Endothelial cell (in vitro differentiated cells): Measurements from ENCODE around the gene CYB5A. TPM values are rescaled to one million over a fixed set of nuclear protein-coding genes. Genes with fewer than 3 reads are reported as not detected.
A peak's percentile ranks its signal among the peaks of the same experiment; 100 is the strongest.

Experiments
- DNase-seq: peaks from one replicate; pipeline ENCODE4 v3.0.0; 2021; ENCODE audit warnings: low spot score
- H3K27ac Mint-ChIP-seq: one replicate; pipeline ENCODE4 v1.8.0; 2021; ENCODE audit warnings: mixed read lengths, inconsistent platforms; ENCODE audit not compliant: unreplicated experiment
- H3K27me3 Mint-ChIP-seq: one replicate; pipeline ENCODE4 v1.8.0; 2021; ENCODE audit warnings: mild to moderate bottlenecking, moderate library complexity, mixed read lengths, inconsistent platforms; ENCODE audit not compliant: unreplicated experiment
- H3K36me3 Mint-ChIP-seq: one replicate; pipeline ENCODE4 v1.8.0; 2021; ENCODE audit warnings: mild to moderate bottlenecking, low read depth, mixed read lengths, inconsistent platforms; ENCODE audit not compliant: unreplicated experiment
- H3K4me1 Mint-ChIP-seq: one replicate; pipeline ENCODE4 v1.8.0; 2021; ENCODE audit warnings: mild to moderate bottlenecking, mixed read lengths, inconsistent platforms; ENCODE audit not compliant: unreplicated experiment
- H3K4me3 Mint-ChIP-seq: one replicate; pipeline ENCODE4 v1.8.0; 2021; ENCODE audit warnings: mild to moderate bottlenecking, mixed read lengths, inconsistent platforms; ENCODE audit not compliant: unreplicated experiment
- H3K9me3 Mint-ChIP-seq: one replicate; pipeline ENCODE4 v1.8.0; 2021; ENCODE audit warnings: mixed read lengths, inconsistent platforms; ENCODE audit not compliant: unreplicated experiment
- total RNA-seq: library from RNA; stranded (reverse); fragmentation: NEBNext Ultra II Directional; extraction: Animal tissue kit (Norgen Biotek cat#: 25700); gene quantifications from one replicate; pipeline ENCODE4 v1.2.1, GENCODE V29; 2021; ENCODE audit not compliant: unreplicated experiment
- TF ChIP-seq, protein P1 (sequence below): fragments of 200-600 bp; sonication (generic); IDR thresholded peaks from one replicate; pipeline ENCODE4 v1.5.0; 2021; ENCODE audit warnings: antibody characterized with exemption; ENCODE audit not compliant: unreplicated experiment

The CYB5A gene
- total RNA-seq, 1 donor from 2014 or later = 119 TPM

DNA sequence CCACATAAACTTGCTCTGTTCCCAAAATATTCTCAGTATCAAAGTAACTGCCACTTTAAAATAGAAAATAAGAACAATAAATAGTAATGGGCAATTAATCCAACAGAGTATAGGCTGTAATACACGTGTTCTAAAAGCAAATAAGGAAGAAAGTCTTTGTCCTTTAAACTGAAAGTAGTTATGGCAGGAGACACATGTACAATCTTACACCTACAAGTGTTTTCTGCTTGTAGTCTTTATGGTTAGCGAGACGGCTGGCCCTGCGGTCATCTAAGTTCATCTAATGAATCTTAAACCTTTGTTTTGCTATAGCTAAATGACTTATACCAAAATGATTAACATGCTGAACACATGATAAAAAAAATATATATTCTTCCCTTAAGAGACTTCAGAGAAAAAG lies 32.4 kb downstream of the CYB5A start:
- Mint-ChIP-seq H3K27ac (no peak overlapping the region), H3K4me3 (no peak overlapping the region), H3K9me3 (no peaks in the 10 kb centered on the region), H3K27me3 (no peaks in the 10 kb centered on the region), H3K4me1 (peaks cover 32% of the 10 kb centered on the region), H3K36me3 (peaks cover 11% of the 10 kb centered on the region)
- DNase-seq = no peak
- TF ChIP-seq, protein P1, sequence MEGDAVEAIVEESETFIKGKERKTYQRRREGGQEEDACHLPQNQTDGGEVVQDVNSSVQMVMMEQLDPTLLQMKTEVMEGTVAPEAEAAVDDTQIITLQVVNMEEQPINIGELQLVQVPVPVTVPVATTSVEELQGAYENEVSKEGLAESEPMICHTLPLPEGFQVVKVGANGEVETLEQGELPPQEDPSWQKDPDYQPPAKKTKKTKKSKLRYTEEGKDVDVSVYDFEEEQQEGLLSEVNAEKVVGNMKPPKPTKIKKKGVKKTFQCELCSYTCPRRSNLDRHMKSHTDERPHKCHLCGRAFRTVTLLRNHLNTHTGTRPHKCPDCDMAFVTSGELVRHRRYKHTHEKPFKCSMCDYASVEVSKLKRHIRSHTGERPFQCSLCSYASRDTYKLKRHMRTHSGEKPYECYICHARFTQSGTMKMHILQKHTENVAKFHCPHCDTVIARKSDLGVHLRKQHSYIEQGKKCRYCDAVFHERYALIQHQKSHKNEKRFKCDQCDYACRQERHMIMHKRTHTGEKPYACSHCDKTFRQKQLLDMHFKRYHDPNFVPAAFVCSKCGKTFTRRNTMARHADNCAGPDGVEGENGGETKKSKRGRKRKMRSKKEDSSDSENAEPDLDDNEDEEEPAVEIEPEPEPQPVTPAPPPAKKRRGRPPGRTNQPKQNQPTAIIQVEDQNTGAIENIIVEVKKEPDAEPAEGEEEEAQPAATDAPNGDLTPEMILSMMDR = no peak

DNA sequence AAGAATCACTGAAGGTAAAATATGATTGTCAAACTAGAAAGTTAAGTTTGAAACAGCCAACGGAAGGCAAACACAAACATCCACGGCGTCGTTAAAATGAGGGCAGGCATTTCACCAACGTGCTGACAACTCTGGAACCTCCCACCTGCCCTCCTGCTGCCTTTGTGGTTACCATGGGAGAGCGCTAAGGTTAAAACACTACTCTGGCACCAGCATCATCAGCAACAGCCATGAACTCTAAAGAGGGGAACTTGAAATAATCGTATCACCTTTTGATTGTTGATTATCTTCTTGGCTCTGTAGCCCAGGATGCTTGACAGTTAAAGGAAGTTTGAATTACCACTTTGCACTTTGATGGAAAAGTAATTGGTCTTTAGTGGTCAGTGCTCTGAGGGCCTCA lies 34.7 kb downstream of the CYB5A start:
- H3K4me1 Mint-ChIP-seq = peaks cover 47% of the 10 kb centered on the region
- H3K36me3 Mint-ChIP-seq = peaks cover 13% of the 10 kb centered on the region
- H3K27me3 Mint-ChIP-seq = no peaks in the 10 kb centered on the region
- H3K27ac Mint-ChIP-seq = peak overlapping the region; percentile 67
- DNase-seq = no peak
- H3K4me3 Mint-ChIP-seq = peak overlapping the region; percentile 9
- H3K9me3 Mint-ChIP-seq = no peaks in the 10 kb centered on the region
- TF ChIP-seq, protein P1 = no peak

DNA sequence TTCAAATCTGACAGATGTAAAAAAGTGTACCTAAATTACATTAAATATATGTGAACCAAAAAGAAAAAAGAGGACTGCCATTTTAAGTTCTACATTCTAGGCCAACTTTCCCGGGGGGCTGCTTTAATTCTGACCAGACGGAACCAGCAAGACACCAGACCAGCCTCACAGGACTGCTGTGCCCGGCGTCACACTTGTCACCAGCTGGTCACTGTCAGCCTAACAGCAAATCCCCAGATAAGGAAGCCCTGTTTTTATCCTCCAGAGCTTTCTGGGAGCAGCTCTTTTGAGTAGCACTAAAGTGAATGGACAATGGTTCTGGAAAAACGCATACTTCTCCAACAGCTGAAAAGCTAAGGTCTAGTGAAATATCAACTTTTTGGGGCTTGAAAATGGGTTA lies 35.6 kb downstream of the CYB5A start:
- TF ChIP-seq, protein P1 = no peak
- no peak for DNase-seq
- no peaks in the 10 kb centered on the region for H3K9me3 Mint-ChIP-seq
- peaks cover 56% of the 10 kb centered on the region for H3K4me1 Mint-ChIP-seq
- H3K36me3 Mint-ChIP-seq = peaks cover 8% of the 10 kb centered on the region
- no peak overlapping the region for H3K4me3 Mint-ChIP-seq
- no peaks in the 10 kb centered on the region for H3K27me3 Mint-ChIP-seq
- peak overlapping the region; percentile 72 for H3K27ac Mint-ChIP-seq

DNA sequence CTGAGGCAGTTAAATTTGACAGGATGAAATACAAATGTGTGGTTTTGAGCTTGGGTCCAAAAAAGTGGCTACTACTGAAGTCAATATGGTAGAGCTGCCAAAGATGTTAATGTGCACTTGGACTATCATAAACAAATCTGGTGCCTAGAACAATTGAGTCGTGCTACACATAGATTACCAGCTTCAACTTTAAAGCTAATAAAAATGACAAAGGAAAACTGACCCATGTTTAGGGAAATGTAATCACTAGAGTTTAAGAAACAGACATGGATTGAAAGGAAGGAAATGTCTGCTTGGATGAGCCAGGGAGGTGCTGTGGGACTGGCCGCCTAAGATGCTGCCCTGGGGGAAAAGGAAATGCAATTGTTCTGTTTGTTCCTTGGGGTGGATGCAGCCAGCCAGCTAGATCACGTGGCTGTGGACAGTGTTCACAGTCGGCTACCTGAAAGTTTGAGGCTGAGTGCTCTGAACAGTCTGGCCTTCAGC lies 36.6 kb downstream of the CYB5A start:
- Mint-ChIP-seq H3K27me3 (peaks cover 2% of the 10 kb centered on the region), H3K4me3 (no peak overlapping the region), H3K4me1 (peaks cover 59% of the 10 kb centered on the region), H3K27ac (peak overlapping the region; percentile 87), H3K36me3 (peaks cover 9% of the 10 kb centered on the region), H3K9me3 (no peaks in the 10 kb centered on the region)
- TF ChIP-seq, protein P1 = no peak
- DNase-seq = peak; percentile 43

DNA sequence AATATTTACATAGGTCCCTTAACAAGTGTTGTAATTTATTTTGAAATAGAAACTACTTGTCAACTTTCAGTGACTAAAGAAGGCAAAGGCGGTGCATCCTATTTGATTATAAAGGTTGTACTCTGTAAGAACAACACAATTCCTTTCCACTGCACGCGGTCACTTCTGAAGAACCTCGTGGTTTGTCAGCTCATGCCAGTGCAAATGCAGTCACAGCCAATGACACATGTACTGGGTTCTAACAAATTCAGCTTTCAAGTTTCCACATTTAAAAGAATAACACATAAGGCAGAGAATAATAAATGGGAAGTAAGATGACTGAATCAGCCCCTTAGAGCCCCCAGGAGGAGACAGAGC lies 39.7 kb downstream of the CYB5A start:
- DNase-seq = no peak
- H3K36me3 Mint-ChIP-seq = peaks cover 20% of the 10 kb centered on the region
- H3K27ac Mint-ChIP-seq = peak overlapping the region; percentile 3
- no peak overlapping the region for H3K4me3 Mint-ChIP-seq
- H3K27me3 Mint-ChIP-seq = peaks cover 10% of the 10 kb centered on the region
- H3K4me1 Mint-ChIP-seq = peaks cover 53% of the 10 kb centered on the region
- H3K9me3 Mint-ChIP-seq = no peaks in the 10 kb centered on the region
- TF ChIP-seq, protein P1 = no peak
